A673 (cell line): ENCODE data around the gene TIAM1. TPM values are rescaled to one million over a fixed set of nuclear protein-coding genes. Genes with fewer than 3 reads are reported as not detected.

ENCODE experiments used
- BruUV-seq: library from RNA; stranded (reverse); fragments of 400-500 nt; replicated peaks from 2 replicates; lab custom pipeline; 2021; lab: Mats Ljungman, UMichigan
- CTCF ChIA-PET: fragments of 300-600 bp; sonication (Branson Sonifier 250); formaldehyde crosslinking; loops from one replicate; lab custom pipeline; 2022; ENCODE audit warnings: antibody characterized with exemption; lab: Charles Lee
- POLR2A ChIA-PET: fragments of 300-600 bp; sonication (Branson Sonifier 250); formaldehyde crosslinking; loops from one replicate; lab custom pipeline; 2022; ENCODE audit warnings: antibody characterized with exemption; ENCODE audit not compliant: low non-redundant PET; lab: Charles Lee
- DNase-seq: peaks from one replicate; pipeline ENCODE4 v3.0.0-alpha.2; 2015; ENCODE audit warnings: low spot score
- H3K27ac ChIP-seq: fragments of 200-600 bp; sonication (generic); 2 replicates; pipeline ENCODE4 v1.5.1; 2016; ENCODE audit warnings: mixed run types, low read depth, mild to moderate bottlenecking, mixed read lengths, antibody characterized with exemption, low read length; ENCODE audit not compliant: poor library complexity, severe bottlenecking
- H3K27me3 ChIP-seq: fragments of 200-600 bp; sonication (generic); replicated peaks from 2 replicates; pipeline ENCODE4 v1.6.1; 2017; ENCODE audit warnings: mixed run types, low read depth, mild to moderate bottlenecking, mixed read lengths, antibody characterized with exemption, low read length; ENCODE audit not compliant: insufficient read depth, poor library complexity
- H3K36me3 ChIP-seq: fragments of 200-600 bp; sonication (generic); 2 replicates; pipeline ENCODE4 v1.6.1; 2016; ENCODE audit warnings: mixed run types, mild to moderate bottlenecking, mixed read lengths, antibody characterized with exemption, low read length; ENCODE audit not compliant: insufficient read depth, poor library complexity, severe bottlenecking
- H3K4me1 ChIP-seq: fragments of 200-600 bp; sonication (generic); 2 replicates; pipeline ENCODE4 v1.6.1; 2017; ENCODE audit warnings: mixed run types, mild to moderate bottlenecking, mixed read lengths, antibody characterized with exemption, low read length; ENCODE audit not compliant: insufficient read depth, poor library complexity, severe bottlenecking
- H3K4me3 ChIP-seq: fragments of 200-600 bp; sonication (generic); 2 replicates; pipeline ENCODE4 v1.5.1; 2016; ENCODE audit warnings: low read depth, mixed run types, mild to moderate bottlenecking, mixed read lengths, low read length; ENCODE audit not compliant: poor library complexity, severe bottlenecking
- H3K9me3 ChIP-seq: fragments of 200-600 bp; sonication (generic); 2 replicates; pipeline ENCODE4 v1.6.1; 2016; ENCODE audit warnings: mixed run types, low read depth, mild to moderate bottlenecking, mixed read lengths, antibody characterized with exemption, low read length; ENCODE audit not compliant: poor library complexity, severe bottlenecking
- CTCF ChIP-seq: fragments of 300-800, 200-600 bp; sonication (generic); conservative IDR thresholded peaks from 2 replicates; pipeline ENCODE4 v1.5.1; 2017; ENCODE audit warnings: low read depth, mild to moderate bottlenecking, antibody characterized with exemption, low read length, moderate library complexity, mixed read lengths
- EZH2 ChIP-seq: fragments of 200-600 bp; sonication (generic); IDR thresholded peaks from 2 replicates; pipeline ENCODE4 v1.6.1; 2017; ENCODE audit warnings: borderline replicate concordance, low read depth, mild to moderate bottlenecking, mixed read lengths, antibody characterized with exemption, low read length; ENCODE audit not compliant: poor library complexity, severe bottlenecking
- intact Hi-C: fragments of 100-400 bp; cut with micrococcal nuclease; formaldehyde crosslinking; loops from one replicate; pipeline ENCODE4 v1.10.0; 2022; ENCODE audit not compliant: unreplicated experiment
- total RNA-seq: library from RNA; stranded (reverse); gene quantifications from 2 replicates; pipeline ENCODE4 v1.2.3, GENCODE V29; 2021

TIAM1 gene
- total RNA-seq, 1 experiment from 2014 or later = 9.6 TPM

- no peaks in the 10 kb centered on the region for H3K27me3 ChIP-seq
- H3K4me1 ChIP-seq = peaks cover 4% of the 10 kb centered on the region
- H3K27ac ChIP-seq = no peak overlapping the region
- no peaks in the 10 kb centered on the region for H3K9me3 ChIP-seq
- DNase-seq = no peak
- BruUV-seq = no TSS peak
- ChIA-PET CTCF (no interaction called here), POLR2A (no interaction called here)
- H3K36me3 ChIP-seq = no peaks in the 10 kb centered on the region
- no peak for TF ChIP-seq CTCF
- TF ChIP-seq EZH2 = no peak
- no peak overlapping the region for H3K4me3 ChIP-seq
- intact Hi-C loops = no loop called here
Measured at GRCh38 chr21:31173881-31174555, 170.0 kb downstream of the TIAM1 start.

- TF ChIP-seq EZH2 (no peak), CTCF (no peak)
- BruUV-seq = no TSS peak
Measured at GRCh38 chr21:31172328-31172727, 171.7 kb downstream of the TIAM1 start.

GRCh38 chr21:31164713-31165694 is 179.1 kb downstream of the TIAM1 start:
- no peak for TF ChIP-seq EZH2
- TF ChIP-seq CTCF = no peak
- BruUV-seq = no TSS peak
- ChIA-PET CTCF (no interaction called here), POLR2A (interaction anchor here (0.6 kb wide), 1 partner anchor 524 kb away, joined by 3 read pairs; no protein-coding TSS in a partner anchor)
- H3K27me3 ChIP-seq = no peaks in the 10 kb centered on the region
- H3K9me3 ChIP-seq = no peaks in the 10 kb centered on the region
- no peak overlapping the region for H3K4me3 ChIP-seq
- H3K36me3 ChIP-seq = no peaks in the 10 kb centered on the region
- no peak overlapping the region for H3K27ac ChIP-seq
- no peak for DNase-seq
- H3K4me1 ChIP-seq = no peaks in the 10 kb centered on the region
- intact Hi-C loops = no loop called here

More at GRCh38 chr21:31172328-31172727, 171.7 kb downstream of the TIAM1 start:
- POLR2A ChIA-PET = no interaction called here
- DNase-seq = no peak
- intact Hi-C loops = no loop called here
- H3K36me3 ChIP-seq = no peaks in the 10 kb centered on the region
- H3K4me1 ChIP-seq = peaks cover 4% of the 10 kb centered on the region
- CTCF ChIA-PET = no interaction called here
- H3K9me3 ChIP-seq = no peaks in the 10 kb centered on the region
- H3K27ac ChIP-seq = no peak overlapping the region
- H3K27me3 ChIP-seq = no peaks in the 10 kb centered on the region
- no peak overlapping the region for H3K4me3 ChIP-seq
